ENCODE data around the gene VWCE. TPM values are rescaled to one million over a fixed set of nuclear protein-coding genes. Genes with fewer than 3 reads are reported as not detected.
"Not testable (repeated sequence)": the region's sequence is repeated elsewhere in the genome, so short reads cannot be mapped to it uniquely, and the experiment has no call there.

Gene VWCE
- total RNA-seq, 1 donor from 2014 or later: 0.26 TPM

GRCh38 chr11:61212202-61212601 is 82.9 kb downstream of the VWCE start:
- DNase-seq (ENCODE audit: low read depth); H3K4me3 ChIP-seq (ENCODE audit: low read depth, low read length); H3K27me3 ChIP-seq (ENCODE audit: control insufficient read depth, insufficient read depth, low read length); H3K36me3 ChIP-seq (ENCODE audit: control insufficient read depth, insufficient read depth, low read length); FAIRE-seq: not testable (repeated sequence)

- not testable (repeated sequence) for H3K4me3 ChIP-seq (ENCODE audit: low read depth, low read length); FAIRE-seq; DNase-seq (ENCODE audit: low read depth)
These were observed 83.7 kb downstream of the VWCE start for GRCh38 chr11:61211327-61211952.

GRCh38 chr11:61210629-61211028 is 84.5 kb downstream of the VWCE start:
- not testable (repeated sequence) for FAIRE-seq; DNase-seq (ENCODE audit: low read depth); H3K27me3 ChIP-seq (ENCODE audit: control insufficient read depth, insufficient read depth, low read length); H3K4me3 ChIP-seq (ENCODE audit: low read depth, low read length); H3K36me3 ChIP-seq (ENCODE audit: control insufficient read depth, insufficient read depth, low read length)

More at GRCh38 chr11:61211327-61211952, 83.7 kb downstream of the VWCE start:
- not testable (repeated sequence) for H3K27me3 ChIP-seq (ENCODE audit: control insufficient read depth, insufficient read depth, low read length); H3K36me3 ChIP-seq (ENCODE audit: control insufficient read depth, insufficient read depth, low read length)

Other genes starting within 250 kb of the VWCE start
- gene CD5, start 192.8 kb downstream of the VWCE start, total RNA-seq: not detected in 2 replicates
- gene VPS37C, start 133.9 kb downstream of the VWCE start, total RNA-seq: 8.7 and 11.3 TPM in 2 replicates
- not detected in 2 replicates for gene PGA3, start 91.8 kb downstream of the VWCE start, total RNA-seq
- not detected in 2 replicates for gene PGA4, start 73.0 kb downstream of the VWCE start, total RNA-seq
- gene PGA5, start 54.1 kb downstream of the VWCE start, total RNA-seq: not detected in 2 replicates
- 154 and 228 TPM in 2 replicates for gene DDB1, start 37.8 kb upstream of the VWCE start, total RNA-seq
- 22.3 and 22.9 TPM in 2 replicates for gene TKFC, start 37.9 kb upstream of the VWCE start, total RNA-seq
- gene CYB561A3, start 66.6 kb upstream of the VWCE start, total RNA-seq: 30.8 and 36.1 TPM in 2 replicates
- gene TMEM138, start 67.1 kb upstream of the VWCE start, total RNA-seq: 10.0 and 12.7 TPM in 2 replicates
- 6.1 and 9.2 TPM in 2 replicates for gene TMEM216, start 97.3 kb upstream of the VWCE start, total RNA-seq
- gene CPSF7, start 134.7 kb upstream of the VWCE start, total RNA-seq: 10.8 and 11.9 TPM in 2 replicates
- gene SDHAF2, start 134.8 kb upstream of the VWCE start, total RNA-seq: 35.3 and 51.3 TPM in 2 replicates
- under 0.01 TPM in 1 of 2 replicates, not detected in the other for gene LRRC10B, start 213.4 kb upstream of the VWCE start, total RNA-seq

Measured in bronchial epithelial cell (primary cell).